ENCODE results near the gene GUCD1.

Gene GUCD1

DNA sequence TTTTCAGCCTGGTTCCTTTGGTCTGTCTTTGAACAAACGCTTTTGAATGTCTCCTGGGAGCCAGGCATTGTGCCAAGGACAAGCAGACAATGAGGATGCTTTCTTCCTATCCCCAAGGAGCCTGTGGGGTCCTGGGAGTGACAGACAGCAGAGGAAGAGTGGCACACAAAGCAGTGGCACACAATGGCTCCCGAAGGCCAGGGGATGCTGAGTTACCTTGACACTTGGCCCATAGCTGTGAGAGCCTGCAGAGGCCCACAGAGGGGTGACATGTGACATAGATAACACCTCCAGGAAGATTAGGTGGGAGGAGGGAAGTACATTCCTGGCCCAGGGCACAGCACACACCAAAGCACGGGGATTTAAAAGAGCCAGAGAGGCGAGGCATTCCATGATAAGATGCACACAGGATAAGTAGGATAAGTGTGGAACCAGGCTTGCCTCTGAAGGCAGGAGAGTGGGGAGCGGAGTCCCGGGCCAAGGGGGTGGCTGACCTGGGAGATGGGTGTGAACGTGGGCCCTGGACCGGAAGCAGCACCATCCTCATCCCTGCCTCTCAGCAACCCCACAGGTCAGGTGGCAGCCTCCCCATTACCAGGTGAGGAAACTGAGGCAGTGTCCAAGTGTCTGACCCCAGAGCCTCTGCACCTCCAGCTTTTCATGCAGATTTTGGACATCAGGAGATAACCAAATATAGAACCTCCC, 53.5 kb downstream of the GUCD1 start:
- no peak for DNase-seq (ENCODE audit: low spot score)
- no peaks in the 10 kb centered on the region for H3K9me3 ChIP-seq (ENCODE audit: severe bottlenecking)
- no peak for ATAC-seq (ENCODE audit: low read depth)
- no peak overlapping the region for H3K4me3 ChIP-seq (ENCODE audit: severe bottlenecking)
- no peak overlapping the region for H3K27ac ChIP-seq (ENCODE audit: poor library complexity, severe bottlenecking)
- no peaks in the 10 kb centered on the region for H3K36me3 ChIP-seq (ENCODE audit: low read depth)
- H3K4me1 ChIP-seq (ENCODE audit: insufficient read depth, poor library complexity, severe bottlenecking), result no peaks in the 10 kb centered on the region
- TF ChIP-seq, protein P1, sequence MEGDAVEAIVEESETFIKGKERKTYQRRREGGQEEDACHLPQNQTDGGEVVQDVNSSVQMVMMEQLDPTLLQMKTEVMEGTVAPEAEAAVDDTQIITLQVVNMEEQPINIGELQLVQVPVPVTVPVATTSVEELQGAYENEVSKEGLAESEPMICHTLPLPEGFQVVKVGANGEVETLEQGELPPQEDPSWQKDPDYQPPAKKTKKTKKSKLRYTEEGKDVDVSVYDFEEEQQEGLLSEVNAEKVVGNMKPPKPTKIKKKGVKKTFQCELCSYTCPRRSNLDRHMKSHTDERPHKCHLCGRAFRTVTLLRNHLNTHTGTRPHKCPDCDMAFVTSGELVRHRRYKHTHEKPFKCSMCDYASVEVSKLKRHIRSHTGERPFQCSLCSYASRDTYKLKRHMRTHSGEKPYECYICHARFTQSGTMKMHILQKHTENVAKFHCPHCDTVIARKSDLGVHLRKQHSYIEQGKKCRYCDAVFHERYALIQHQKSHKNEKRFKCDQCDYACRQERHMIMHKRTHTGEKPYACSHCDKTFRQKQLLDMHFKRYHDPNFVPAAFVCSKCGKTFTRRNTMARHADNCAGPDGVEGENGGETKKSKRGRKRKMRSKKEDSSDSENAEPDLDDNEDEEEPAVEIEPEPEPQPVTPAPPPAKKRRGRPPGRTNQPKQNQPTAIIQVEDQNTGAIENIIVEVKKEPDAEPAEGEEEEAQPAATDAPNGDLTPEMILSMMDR (IDR thresholded peaks at IDR 0.05; ENCODE audit: poor library complexity, severe bottlenecking), result no peak
- H3K27me3 ChIP-seq (ENCODE audit: insufficient read depth, poor library complexity, severe bottlenecking), result no peaks in the 10 kb centered on the region

DNA sequence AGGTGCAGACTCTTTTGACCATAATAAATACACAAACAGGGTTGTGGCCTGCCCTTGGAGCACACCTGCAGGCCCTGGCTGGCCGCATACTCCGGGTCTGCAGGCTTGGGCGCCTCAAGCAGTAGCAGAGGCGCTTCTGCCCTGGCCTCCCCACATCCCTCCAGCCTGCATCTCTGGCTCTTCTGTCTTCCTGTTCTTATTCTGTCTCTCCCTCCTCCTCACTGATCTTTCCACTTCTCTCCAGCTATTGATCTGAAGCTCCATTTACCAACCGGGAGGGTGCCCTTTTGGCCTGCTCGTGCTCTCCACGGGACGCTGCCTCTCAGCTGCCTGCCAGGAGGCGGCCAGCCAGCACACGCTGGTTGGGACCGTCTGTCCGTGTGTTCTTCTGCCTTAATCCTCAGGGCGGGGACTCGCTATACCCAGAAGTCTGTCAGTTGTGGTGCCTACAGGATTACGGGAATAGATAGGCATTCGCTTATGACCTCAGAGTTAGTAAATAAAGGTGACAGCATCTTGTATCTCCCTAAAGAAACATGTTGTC, 54.6 kb downstream of the GUCD1 start:
- no peak for DNase-seq (ENCODE audit: low spot score)

DNA sequence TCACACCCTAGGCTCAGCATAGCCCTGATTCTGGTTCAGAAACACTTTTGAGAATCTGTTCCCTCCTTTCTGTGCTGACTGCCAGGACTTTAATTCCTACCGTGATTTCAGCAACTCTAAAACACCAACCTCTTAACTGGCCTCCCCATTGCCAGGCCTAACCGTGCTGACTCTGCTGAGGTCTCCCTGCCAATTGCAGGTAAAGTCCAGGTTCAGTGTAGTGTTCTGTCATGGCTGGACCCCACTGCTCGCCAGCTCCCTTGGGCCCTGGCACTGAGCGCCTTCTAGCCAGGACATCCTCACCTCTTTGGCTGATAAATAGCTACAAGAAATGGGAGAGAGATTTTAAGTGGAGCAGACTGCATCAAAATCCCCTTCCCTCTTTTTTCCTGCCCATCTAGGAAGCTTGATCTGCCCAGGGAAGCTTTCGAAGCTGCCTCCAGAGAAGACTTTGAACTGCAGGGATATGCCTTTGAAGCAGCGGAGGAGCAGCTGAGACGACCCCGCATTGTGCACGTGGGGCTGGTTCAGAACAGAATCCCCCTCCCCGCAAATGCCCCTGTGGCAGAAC, 55.1 kb downstream of the GUCD1 start:
- H3K4me3 ChIP-seq (ENCODE audit: severe bottlenecking), result no peak overlapping the region
- H3K27me3 ChIP-seq (ENCODE audit: insufficient read depth, poor library complexity, severe bottlenecking), result no peaks in the 10 kb centered on the region
- no peak overlapping the region for H3K27ac ChIP-seq (ENCODE audit: poor library complexity, severe bottlenecking)
- H3K9me3 ChIP-seq (ENCODE audit: severe bottlenecking), result no peaks in the 10 kb centered on the region
- ATAC-seq (ENCODE audit: low read depth) (no peak), DNase-seq (ENCODE audit: low spot score) (no peak)
- TF ChIP-seq, protein P1 (IDR thresholded peaks at IDR 0.05; ENCODE audit: poor library complexity, severe bottlenecking), result no peak
- no peaks in the 10 kb centered on the region for H3K4me1 ChIP-seq (ENCODE audit: insufficient read depth, poor library complexity, severe bottlenecking)
- H3K36me3 ChIP-seq (ENCODE audit: low read depth), result no peaks in the 10 kb centered on the region

More for the DNA sequence above, 54.6 kb downstream of the GUCD1 start:
- H3K27me3 ChIP-seq (ENCODE audit: insufficient read depth, poor library complexity, severe bottlenecking), result no peaks in the 10 kb centered on the region
- H3K36me3 ChIP-seq (ENCODE audit: low read depth), result no peaks in the 10 kb centered on the region
- no peaks in the 10 kb centered on the region for H3K4me1 ChIP-seq (ENCODE audit: insufficient read depth, poor library complexity, severe bottlenecking)
- no peaks in the 10 kb centered on the region for H3K9me3 ChIP-seq (ENCODE audit: severe bottlenecking)
- H3K4me3 ChIP-seq (ENCODE audit: severe bottlenecking), result no peak overlapping the region
- no peak overlapping the region for H3K27ac ChIP-seq (ENCODE audit: poor library complexity, severe bottlenecking)
- peak; percentile 48; the same call in 2 of the 3 replicates for ATAC-seq (ENCODE audit: low read depth)
- TF ChIP-seq, protein P1 (IDR thresholded peaks at IDR 0.05; ENCODE audit: poor library complexity, severe bottlenecking), result no peak

DNA sequence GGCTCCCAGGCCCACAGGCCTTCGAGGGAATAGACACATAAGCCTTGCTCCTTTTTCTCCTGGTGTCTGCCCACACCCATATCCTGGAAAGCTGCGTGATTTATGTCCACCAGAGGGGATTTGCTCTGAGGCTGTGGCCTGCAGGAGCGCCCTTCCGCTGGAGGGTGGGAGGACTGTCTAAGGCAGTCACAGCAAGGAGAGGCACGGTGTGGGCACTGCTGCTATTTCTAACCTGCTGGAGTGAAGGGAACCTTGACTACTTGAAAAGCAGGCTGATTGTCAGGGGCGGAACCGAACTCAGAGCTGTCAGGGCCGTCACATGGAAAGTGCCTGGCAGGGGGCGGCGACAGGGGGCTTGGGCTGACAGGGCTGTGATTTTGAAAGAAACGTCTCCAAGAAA, 56.1 kb downstream of the GUCD1 start:
- no peak for ATAC-seq (ENCODE audit: low read depth)
- TF ChIP-seq, protein P1 (IDR thresholded peaks at IDR 0.05; ENCODE audit: poor library complexity, severe bottlenecking), result no peak
- no peak overlapping the region for H3K27ac ChIP-seq (ENCODE audit: poor library complexity, severe bottlenecking)

DNA sequence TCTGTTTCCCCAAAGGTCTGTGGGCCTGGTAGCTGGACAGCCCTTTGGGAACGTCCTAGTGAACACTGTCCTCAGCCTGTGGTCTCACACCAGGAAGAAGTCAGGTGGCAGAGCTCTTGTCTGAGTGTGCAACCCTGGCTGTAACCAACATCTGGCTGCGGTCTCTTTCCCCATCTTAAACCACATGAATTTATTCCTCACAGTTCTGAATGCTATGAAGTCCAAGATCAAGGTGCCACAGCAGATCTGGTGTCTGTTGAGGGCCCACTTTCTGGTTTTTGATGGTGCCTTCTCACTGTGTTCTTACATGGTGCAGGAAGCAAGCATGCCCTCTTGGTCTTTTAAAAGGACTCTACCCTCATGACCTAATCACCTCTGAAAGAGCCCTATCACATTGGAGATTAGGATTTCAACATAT, 57.1 kb downstream of the GUCD1 start:
- TF ChIP-seq, protein P1 (IDR thresholded peaks at IDR 0.05; ENCODE audit: poor library complexity, severe bottlenecking), result no peak
- no peak for ATAC-seq (ENCODE audit: low read depth)
- no peak overlapping the region for H3K27ac ChIP-seq (ENCODE audit: poor library complexity, severe bottlenecking)
- no peaks in the 10 kb centered on the region for H3K4me1 ChIP-seq (ENCODE audit: insufficient read depth, poor library complexity, severe bottlenecking)
- DNase-seq (ENCODE audit: low spot score), result no peak
- H3K36me3 ChIP-seq (ENCODE audit: low read depth), result no peaks in the 10 kb centered on the region
- no peak overlapping the region for H3K4me3 ChIP-seq (ENCODE audit: severe bottlenecking)
- peaks cover 6% of the 10 kb centered on the region for H3K27me3 ChIP-seq (ENCODE audit: insufficient read depth, poor library complexity, severe bottlenecking)
- no peaks in the 10 kb centered on the region for H3K9me3 ChIP-seq (ENCODE audit: severe bottlenecking)

More for the DNA sequence above, 56.1 kb downstream of the GUCD1 start:
- Histone ChIP-seq H3K36me3 (ENCODE audit: low read depth) (no peaks in the 10 kb centered on the region), H3K4me3 (ENCODE audit: severe bottlenecking) (no peak overlapping the region), H3K9me3 (ENCODE audit: severe bottlenecking) (no peaks in the 10 kb centered on the region), H3K4me1 (ENCODE audit: insufficient read depth, poor library complexity, severe bottlenecking) (no peaks in the 10 kb centered on the region), H3K27me3 (ENCODE audit: insufficient read depth, poor library complexity, severe bottlenecking) (peaks cover 6% of the 10 kb centered on the region)
- DNase-seq (ENCODE audit: low spot score), result no peak

Measured in RWPE2 (cell line).